Upper lobe of left lung (tissue), 6 donors: ENCODE results near the gene TECPR1. TPM values are rescaled to one million over a fixed set of nuclear protein-coding genes. Genes with fewer than 3 reads are reported as not detected.

Experiments
- ATAC-seq, 2 donors: fragments of 200-7000 bp; cut with Tn5 transposase; one replicate each; pipeline ENCODE4 v1.9.1; 2022; ENCODE audit warnings: mild to moderate bottlenecking in 2 of 2, moderate library complexity in 2 of 2; ENCODE audit not compliant: low FRiP score in 2 of 2
- DNase-seq, 2 donors: peaks; one replicate each; pipeline ENCODE4 v3.0.0-alpha.2; 2019 to 2020
- H3K27ac ChIP-seq, 4 donors: fragments of 200-600 bp; sonication (generic); one replicate each; pipeline ENCODE4 v1.5.1; 2016 to 2019
- H3K27me3 ChIP-seq, 4 donors: fragments of 200-600 bp; sonication (generic); one replicate each; pipeline ENCODE4 v1.5.1; 2017 to 2019
- H3K36me3 ChIP-seq, 4 donors: fragments of 200-600 bp; sonication (generic); one replicate each; pipeline ENCODE4 v1.5.1; 2016 to 2019
- H3K4me1 ChIP-seq, 4 donors: fragments of 200-600 bp; sonication (generic); one replicate each; pipeline ENCODE4 v1.5.1; 2018 to 2019
- H3K4me3 ChIP-seq, 4 donors: fragments of 200-600 bp; sonication (generic); one replicate each; pipeline ENCODE4 v1.5.1; 2017 to 2019; ENCODE audit warnings: mild to moderate bottlenecking in 2 of 4, moderate library complexity in 1 of 4
- H3K9me3 ChIP-seq, 4 donors: fragments of 200-600 bp; sonication (generic); one replicate each; pipeline ENCODE4 v1.5.1; 2018 to 2019
- EP300 ChIP-seq, 4 donors: sonication (generic); formaldehyde crosslinking; IDR thresholded peaks; one replicate each; pipeline ENCODE4 v1.5.1; 2017; ENCODE audit warnings: antibody characterized with exemption in 4 of 4, control low read depth in 2 of 4
- POLR2A ChIP-seq, 4 donors: fragments of 450-650 bp; IDR thresholded peaks; one replicate each; pipeline ENCODE4 v1.5.1; 2016 to 2017; ENCODE audit warnings: antibody characterized with exemption in 4 of 4, mild to moderate bottlenecking in 2 of 4
- POLR2AphosphoS5 ChIP-seq, 2 donors: sonication (generic); formaldehyde crosslinking; IDR thresholded peaks; one replicate each; pipeline ENCODE4 v1.5.1; 2017; ENCODE audit warnings: antibody characterized with exemption in 2 of 2
- WGBS, 2 donors: methylation state at CpG; one replicate each; pipeline ENCODE4 v1.1.5; 2017 to 2018; 5-methylcytosine and 5-hydroxymethylcytosine counted together
- total RNA-seq, 6 donors: library from RNA; depleted of rRNA in 4 of 6; stranded (reverse); fragments of >200 nt in 4 of 6; gene quantifications; one replicate each; pipeline versions ENCODE4 v1.1.0 to v1.2.1, GENCODE V29; 2016 to 2021
- TF ChIP-seq, protein P1 (sequence below), 6 experiments: fragments of 450-650 bp in 4 of 6; fragments of 200-600 bp in 2 of 6; sonication (generic) in 2 of 6; IDR thresholded peaks; one replicate each; pipeline ENCODE4 v1.5.1; 2016 to 2019; ENCODE audit warnings: antibody characterized with exemption in 6 of 6
- donor health status: DM: no; HTN: no; CAD: no; lungs with moderate emphysema.
- donor health status: DM: no; HTN: yes; CAD: no; lungs with severe emphysema.

Gene TECPR1
- total RNA-seq, 6 donors from 2014 or later: 16.6 to 101 (median 55.0) TPM

DNA sequence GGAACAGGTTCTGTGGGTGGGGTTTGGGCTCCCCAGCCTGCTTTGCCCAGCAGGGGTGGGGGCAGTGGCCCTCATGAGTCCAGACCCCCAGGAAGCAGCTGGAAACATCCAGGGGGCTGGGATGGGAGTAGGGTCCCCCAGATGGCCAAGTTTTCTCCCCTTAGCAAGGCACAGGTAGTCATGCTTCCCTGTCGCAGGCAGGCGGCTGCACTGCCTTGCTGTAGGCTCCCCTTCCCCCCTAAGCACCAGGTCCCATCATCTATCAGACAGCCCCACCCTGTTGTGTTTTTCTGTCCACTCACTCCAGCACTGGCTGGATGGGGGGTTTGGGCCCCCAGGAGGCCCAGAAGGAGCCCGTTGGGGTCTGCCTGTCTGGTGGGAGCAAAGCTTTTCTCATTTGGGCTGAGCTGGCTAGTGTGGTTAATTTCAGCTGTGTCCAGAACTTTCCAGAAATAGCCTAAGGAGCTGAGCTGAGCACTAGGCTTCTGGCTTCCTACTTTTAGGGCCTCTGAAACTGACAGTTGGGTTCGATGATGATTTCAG is 37.4 kb upstream of the TECPR1 start:
- Histone ChIP-seq H3K36me3 (peaks cover 26 to 69% (median 57%) of the 10 kb centered on the region in 4 donors), H3K27me3 (no peaks in the 10 kb centered on the region), H3K4me1 (peaks cover 54 to 55% (median 55%) of the 10 kb centered on the region in 4 donors), H3K9me3 (no peaks in the 10 kb centered on the region), H3K27ac (peak overlapping the region in 2 of 4 donors; percentile 29 to 100), H3K4me3 (no peak overlapping the region)
- DNase-seq (no peak), ATAC-seq (no peak)
- TF ChIP-seq POLR2A (IDR thresholded peaks at IDR 0.05) (no peak), POLR2AphosphoS5 (IDR thresholded peaks at IDR 0.05) (no peak), EP300 (IDR thresholded peaks at IDR 0.05) (no peak)
- TF ChIP-seq, protein P1, sequence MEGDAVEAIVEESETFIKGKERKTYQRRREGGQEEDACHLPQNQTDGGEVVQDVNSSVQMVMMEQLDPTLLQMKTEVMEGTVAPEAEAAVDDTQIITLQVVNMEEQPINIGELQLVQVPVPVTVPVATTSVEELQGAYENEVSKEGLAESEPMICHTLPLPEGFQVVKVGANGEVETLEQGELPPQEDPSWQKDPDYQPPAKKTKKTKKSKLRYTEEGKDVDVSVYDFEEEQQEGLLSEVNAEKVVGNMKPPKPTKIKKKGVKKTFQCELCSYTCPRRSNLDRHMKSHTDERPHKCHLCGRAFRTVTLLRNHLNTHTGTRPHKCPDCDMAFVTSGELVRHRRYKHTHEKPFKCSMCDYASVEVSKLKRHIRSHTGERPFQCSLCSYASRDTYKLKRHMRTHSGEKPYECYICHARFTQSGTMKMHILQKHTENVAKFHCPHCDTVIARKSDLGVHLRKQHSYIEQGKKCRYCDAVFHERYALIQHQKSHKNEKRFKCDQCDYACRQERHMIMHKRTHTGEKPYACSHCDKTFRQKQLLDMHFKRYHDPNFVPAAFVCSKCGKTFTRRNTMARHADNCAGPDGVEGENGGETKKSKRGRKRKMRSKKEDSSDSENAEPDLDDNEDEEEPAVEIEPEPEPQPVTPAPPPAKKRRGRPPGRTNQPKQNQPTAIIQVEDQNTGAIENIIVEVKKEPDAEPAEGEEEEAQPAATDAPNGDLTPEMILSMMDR (IDR thresholded peaks at IDR 0.05): no peak
- WGBS, 2 donors: 80 to 96% methylated on average over 3 to 4 of the region's 4 CpGs

DNA sequence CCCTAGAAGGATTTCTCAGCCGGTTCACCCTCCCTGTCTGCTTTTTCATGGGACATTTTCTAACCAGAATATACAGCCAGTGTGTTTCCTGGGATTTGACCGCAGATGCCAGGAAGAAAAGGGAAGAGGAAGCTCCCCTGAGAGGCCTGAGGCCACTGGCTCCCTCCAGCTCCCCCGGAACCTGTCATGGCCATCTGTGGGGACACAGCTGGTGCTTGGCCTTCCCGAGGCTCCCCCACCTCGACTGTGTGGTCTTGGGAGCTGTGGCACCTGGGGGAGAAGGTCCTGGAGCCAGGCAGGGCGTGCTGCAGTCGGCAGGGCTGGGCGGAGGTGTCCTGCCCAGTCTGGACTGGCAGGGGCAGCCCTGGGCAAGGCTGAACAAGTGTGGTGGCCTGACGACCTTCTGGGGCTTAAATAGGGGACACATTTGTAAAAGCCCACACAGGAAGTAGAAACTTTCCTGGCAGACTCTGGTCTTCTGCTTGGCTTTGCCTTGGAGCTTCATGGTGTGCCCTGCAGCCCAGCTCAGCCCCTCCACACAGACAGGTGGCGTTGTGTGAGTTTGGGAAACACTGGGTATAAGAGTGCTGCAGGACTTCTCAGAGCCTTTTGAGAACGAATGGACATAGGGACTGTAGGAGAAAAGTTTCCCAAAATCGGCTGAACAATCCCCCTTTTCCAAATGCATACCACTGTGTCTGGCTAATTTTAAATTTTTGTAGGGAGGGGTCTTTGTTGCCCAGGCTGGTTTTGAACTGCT is 36.2 kb upstream of the TECPR1 start:
- H3K27ac ChIP-seq: peak overlapping the region; percentile 98 to 100 (median 99)
- H3K36me3 ChIP-seq: peaks cover 21 to 66% (median 48%) of the 10 kb centered on the region in 4 donors
- no peak for ATAC-seq
- peak; percentile 23 to 68 for DNase-seq
- H3K4me3 ChIP-seq: peak overlapping the region in 1 of 4 donors; percentile 98
- H3K27me3 ChIP-seq: no peaks in the 10 kb centered on the region
- H3K9me3 ChIP-seq: no peaks in the 10 kb centered on the region
- peaks cover 58 to 67% (median 65%) of the 10 kb centered on the region in 4 donors for H3K4me1 ChIP-seq
- no peak for TF ChIP-seq POLR2A (IDR thresholded peaks at IDR 0.05)
- TF ChIP-seq POLR2AphosphoS5 (IDR thresholded peaks at IDR 0.05): no peak
- TF ChIP-seq, protein P1 (IDR thresholded peaks at IDR 0.05): no peak
- TF ChIP-seq EP300 (IDR thresholded peaks at IDR 0.05): no peak
- 46 to 57% methylated on average over 10 of the region's 12 CpGs for WGBS, 2 donors

DNA sequence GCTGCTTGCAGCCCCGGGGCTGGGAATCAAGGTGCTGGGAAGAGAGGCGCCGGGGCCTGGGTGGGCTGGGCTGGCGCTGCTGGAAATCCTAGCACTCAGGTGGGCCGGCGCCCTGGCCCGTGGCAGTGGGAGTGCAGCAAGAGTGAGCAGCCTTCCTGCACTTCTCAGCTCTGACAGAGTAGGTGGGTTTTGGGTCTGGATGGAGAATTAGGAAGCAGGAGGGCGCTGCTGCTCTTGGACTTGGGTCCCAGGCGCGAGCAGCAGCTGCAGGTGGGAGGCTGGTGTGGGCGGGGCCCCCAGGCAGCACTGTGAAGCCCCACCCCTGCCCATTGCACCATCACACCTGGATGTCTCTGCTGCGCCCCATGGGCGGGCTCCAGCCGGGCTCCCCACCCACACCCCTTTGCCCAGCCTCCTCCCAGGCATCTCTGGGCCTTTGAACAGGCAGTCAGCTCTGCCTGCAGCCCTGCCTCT is 35.5 kb upstream of the TECPR1 start:
- peak overlapping the region in 2 of 4 donors; percentile 93 to 98 for H3K4me3 ChIP-seq
- 58 to 59% methylated on average over 2 to 7 of the region's 14 CpGs for WGBS, 2 donors
- ATAC-seq: peak in 1 of 2 donors; percentile 38
- H3K9me3 ChIP-seq: no peaks in the 10 kb centered on the region
- TF ChIP-seq EP300 (IDR thresholded peaks at IDR 0.05) (no peak), POLR2AphosphoS5 (IDR thresholded peaks at IDR 0.05) (no peak), POLR2A (IDR thresholded peaks at IDR 0.05) (no peak)
- TF ChIP-seq, protein P1 (IDR thresholded peaks at IDR 0.05): no peak
- H3K27me3 ChIP-seq: no peaks in the 10 kb centered on the region
- peak; percentile 86 to 87 for DNase-seq
- H3K36me3 ChIP-seq: peaks cover 15 to 59% (median 41%) of the 10 kb centered on the region in 4 donors
- H3K27ac ChIP-seq: peak overlapping the region; percentile 98 to 100 (median 99)
- H3K4me1 ChIP-seq: peaks cover 58 to 72% (median 67%) of the 10 kb centered on the region in 4 donors

GRCh38 chr7:98286701-98287485 is 34.9 kb upstream of the TECPR1 start:
- H3K27me3 ChIP-seq: no peaks in the 10 kb centered on the region
- peak overlapping the region; percentile 98 to 100 (median 99) for H3K27ac ChIP-seq
- ATAC-seq (no peak), DNase-seq (peak; percentile 59 to 69)
- WGBS, 2 donors: 51 to 53% methylated on average over 9 to 17 of the region's 21 CpGs
- H3K4me1 ChIP-seq: peaks cover 58 to 72% (median 67%) of the 10 kb centered on the region in 4 donors
- TF ChIP-seq, protein P1 (IDR thresholded peaks at IDR 0.05): no peak
- TF ChIP-seq POLR2AphosphoS5 (IDR thresholded peaks at IDR 0.05) (no peak), POLR2A (IDR thresholded peaks at IDR 0.05) (no peak), EP300 (IDR thresholded peaks at IDR 0.05) (no peak)
- peaks cover 9 to 52% (median 35%) of the 10 kb centered on the region in 4 donors for H3K36me3 ChIP-seq
- no peaks in the 10 kb centered on the region for H3K9me3 ChIP-seq
- H3K4me3 ChIP-seq: peak overlapping the region in 3 of 4 donors; percentile 91 to 98 (median 93)
